Inflammatory macrophage treated with lipopolysaccharide for 1 hour (primary cell): Measurements from ENCODE around the gene PDK3.
A peak's percentile ranks its signal among the peaks of the same experiment; 100 is the strongest.

ENCODE experiments used
- DNase-seq, 2 donors: peaks; one replicate each; pipeline ENCODE4 v3.0.0-alpha.2; 2020 to 2022

Gene PDK3

GRCh38 chrX:24464836-24465531, at the start of gene PDK3:
PDK3 (plus strand) TSS chrX:24465286; CDS start chrX:24465456, 170 bp downstream.
- DNase-seq: peak; percentile 63 to 65

DNA sequence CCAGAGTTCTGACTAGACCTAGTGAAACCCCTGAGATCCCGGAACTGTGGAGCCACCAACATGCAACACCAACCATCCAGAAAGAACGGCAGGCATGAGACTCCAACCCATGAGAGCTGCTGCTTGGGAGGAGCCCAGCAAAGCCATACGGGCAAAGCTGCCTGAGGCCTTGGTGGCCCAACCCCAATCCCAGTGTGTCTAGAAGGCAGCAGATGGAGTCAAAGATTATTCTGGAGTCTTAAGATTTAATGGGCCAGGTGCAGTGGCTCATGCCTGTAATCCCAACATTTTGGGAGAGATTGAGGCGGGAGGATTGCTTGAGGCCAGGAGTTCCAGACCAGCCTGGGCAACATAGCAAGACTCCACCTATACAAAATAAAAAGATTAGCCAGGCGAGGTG, 49.2 kb upstream of the PDK3 start:
- no peak for DNase-seq

DNA sequence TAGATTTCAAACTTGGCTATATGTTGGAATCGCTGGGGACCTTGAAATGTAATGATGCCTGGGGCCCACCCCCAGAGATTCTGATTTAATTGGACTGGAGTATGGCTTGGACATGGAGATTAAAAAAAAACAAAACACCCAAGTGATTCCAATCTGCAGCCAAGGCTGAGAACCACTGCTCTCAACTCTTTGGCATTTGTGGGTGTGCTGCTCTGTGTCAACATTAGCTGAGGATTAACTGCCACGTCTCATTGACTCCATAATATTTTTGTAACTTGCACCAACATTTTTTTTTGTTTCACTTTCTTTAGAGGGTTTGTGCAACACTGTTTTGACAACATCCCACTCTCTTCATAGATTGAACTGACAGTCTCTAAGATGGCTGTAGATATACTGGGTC, 41.1 kb upstream of the PDK3 start:
- DNase-seq: peak in 1 of 2 donors; percentile 19

DNA sequence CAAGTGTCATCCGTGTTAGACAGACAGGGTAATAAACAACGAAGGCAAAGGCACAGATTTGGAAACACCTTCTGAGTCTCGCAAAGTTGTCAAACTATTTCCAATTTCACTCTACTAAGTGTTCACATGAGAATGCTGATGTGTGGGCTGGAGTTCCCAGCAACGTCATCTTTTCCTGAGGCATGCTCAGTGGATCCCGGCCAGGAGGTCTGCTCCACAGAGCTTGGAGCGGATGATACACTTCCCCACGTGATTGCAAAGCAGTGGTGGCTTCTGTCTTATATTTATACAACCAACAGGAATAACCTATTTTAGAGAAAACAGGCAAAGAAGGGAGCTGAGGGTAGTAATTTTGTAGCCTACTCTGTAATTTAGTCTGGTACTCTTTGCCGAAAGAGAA, 40.1 kb upstream of the PDK3 start:
- DNase-seq: no peak

DNA sequence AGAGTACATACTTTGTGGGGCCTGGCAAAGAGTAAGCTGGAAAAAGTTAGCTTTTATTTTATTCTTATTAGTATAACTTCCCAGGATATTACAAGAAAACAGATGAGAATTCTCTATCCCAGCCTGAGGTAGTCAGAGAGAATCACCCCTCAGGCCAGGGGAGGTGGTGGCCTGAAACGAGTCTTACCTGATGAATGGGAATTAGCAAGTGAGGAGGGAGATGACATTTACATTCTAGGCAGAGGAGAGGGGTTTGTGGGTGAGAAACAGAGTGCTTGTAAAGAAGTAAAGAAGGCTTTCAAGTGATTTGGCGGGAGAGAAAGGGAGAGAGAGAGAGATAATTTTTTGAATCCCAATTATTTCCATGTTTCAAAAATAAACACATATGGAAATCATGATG, 39.3 kb upstream of the PDK3 start:
- DNase-seq: no peak

- DNase-seq: no peak
Measured at GRCh38 chrX:24426340-24426913, 38.7 kb upstream of the PDK3 start.

DNA sequence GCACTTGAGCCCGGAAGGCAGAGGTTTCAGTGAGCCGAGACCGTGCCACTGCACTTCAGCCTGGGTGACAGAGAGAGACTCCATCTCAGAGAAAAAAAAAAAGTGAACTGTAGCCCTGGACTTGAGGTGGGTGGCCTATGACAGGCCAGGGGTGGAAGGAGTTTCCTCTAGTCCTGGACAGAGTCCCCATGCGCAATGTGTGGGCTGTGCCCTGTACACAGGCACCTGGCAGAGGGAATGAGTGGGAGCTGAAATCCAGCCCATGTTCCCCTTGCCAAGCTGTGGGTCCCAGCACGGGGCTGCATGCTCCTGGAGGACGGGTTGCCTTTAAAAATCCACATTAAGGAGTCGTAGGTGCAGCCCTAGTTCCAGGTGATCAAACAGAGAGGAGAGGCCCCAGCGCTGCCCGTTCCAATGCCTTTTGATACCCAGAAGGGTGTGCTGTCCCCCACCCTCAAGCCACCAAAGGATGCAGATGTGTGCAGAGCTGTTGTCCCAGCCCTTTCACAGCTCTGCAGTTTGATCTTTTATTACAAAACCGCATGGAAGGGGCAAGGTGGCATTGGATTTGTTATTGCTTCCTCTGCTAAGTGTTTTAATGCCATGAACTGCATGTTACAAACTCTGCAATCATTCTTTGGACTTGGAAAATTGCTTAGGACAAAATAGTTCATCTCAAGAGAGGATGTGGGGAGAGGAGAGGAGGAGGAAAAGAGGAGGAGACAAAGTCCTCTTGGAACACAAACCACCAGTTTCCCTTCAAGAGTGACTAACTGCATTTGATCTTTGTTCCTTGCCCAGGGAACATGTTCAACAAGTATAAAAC, 38.0 kb upstream of the PDK3 start:
- no peak for DNase-seq

- DNase-seq: no peak
Measured at GRCh38 chrX:24427747-24428019, 37.4 kb upstream of the PDK3 start.

GRCh38 chrX:24428516-24428915, 36.6 kb upstream of the PDK3 start:
- peak; percentile 6 to 23 for DNase-seq

- no peak for DNase-seq
Measured at GRCh38 chrX:24435060-24435459, 30.0 kb upstream of the PDK3 start.

- DNase-seq: no peak
Measured at GRCh38 chrX:24443918-24444317, 21.2 kb upstream of the PDK3 start.

DNA sequence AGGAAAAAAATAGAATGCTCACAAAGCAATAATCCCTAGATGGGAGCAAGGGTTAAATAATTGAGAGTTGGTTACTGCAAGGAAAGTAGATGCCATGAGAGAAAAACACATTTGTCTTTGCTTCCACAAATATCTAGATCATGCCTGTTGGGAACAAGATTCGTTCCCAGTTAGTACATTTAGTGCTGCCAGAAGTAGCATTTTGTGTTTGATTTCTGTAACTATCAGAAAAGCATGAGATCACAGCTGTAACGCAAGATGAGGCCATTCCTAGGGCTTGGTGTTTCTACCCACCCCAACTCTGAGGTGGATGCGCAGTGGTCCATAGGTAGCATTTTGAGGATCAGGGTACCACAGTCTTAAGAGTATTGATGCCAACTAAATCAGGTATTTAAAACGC, 20.4 kb upstream of the PDK3 start:
- no peak for DNase-seq

GRCh38 chrX:24448762-24449250, 16.3 kb upstream of the PDK3 start:
- no peak for DNase-seq

- DNase-seq: no peak
Measured at GRCh38 chrX:24463077-24463476, 2.0 kb upstream of the PDK3 start.

- DNase-seq: no peak
Measured at GRCh38 chrX:24464498-24464835, 619 bp upstream of the PDK3 start.

DNA sequence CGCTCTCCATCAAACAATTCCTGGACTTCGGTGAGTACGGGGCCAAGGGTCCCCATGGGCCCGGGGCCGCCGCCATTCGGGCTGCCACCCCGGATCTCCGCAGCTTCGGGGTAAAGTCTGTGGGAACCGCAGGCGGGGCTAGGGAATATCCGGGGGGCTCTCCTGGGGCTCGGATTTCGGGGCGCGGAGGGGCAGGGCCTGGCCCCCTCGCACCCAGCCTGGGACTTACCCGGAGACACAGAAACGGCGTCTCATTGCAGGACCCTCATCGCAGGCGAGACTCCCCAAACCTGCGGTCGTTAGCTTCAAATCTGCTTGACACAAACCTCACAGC, 413 bp downstream of the PDK3 start:
- DNase-seq: no peak

DNA sequence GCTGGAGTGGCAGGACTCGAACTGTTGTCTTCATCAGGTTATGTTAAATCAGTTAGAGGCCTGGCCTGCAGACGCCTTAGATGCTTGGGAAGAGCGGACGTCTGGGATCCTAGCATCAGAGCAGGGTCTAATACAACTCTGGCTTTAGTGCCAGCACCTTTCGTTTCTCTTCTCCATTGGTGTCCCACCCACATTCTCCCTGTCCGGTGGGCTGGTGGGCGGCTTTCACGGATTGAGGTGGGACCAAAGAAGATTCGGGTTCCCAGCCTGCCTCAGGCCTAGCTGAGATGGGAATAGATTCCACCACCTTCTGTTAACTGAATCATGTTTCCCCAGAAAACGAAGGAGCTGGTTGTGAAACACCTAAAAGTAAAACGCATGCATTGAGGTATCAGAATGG, 939 bp downstream of the PDK3 start:
- DNase-seq: no peak

DNA sequence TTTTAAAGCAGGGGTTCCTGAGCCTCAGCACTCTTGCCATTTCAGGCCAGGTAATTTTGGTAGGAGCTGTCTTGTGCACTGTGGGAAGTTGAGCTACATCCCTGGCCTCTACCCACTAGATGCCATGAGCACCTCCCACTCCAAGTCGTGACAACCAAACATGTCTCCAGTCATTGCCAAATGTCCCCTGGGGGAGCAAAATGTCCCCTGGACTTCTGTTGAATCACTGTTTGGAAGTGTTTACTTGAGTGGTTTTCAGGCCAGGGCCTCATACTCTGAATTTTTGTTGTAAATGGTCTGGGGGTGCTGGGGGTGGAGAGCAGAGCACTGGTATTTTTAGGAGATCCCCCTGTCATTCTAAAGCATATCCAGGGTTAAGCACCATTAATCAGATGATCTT, 3.2 kb downstream of the PDK3 start:
- DNase-seq: peak in 1 of 2 donors; percentile 11

GRCh38 chrX:24471808-24472207, 6.7 kb downstream of the PDK3 start:
- DNase-seq: no peak

- DNase-seq: no peak
Measured at GRCh38 chrX:24475480-24475879, 10.4 kb downstream of the PDK3 start.

- no peak for DNase-seq
Measured at GRCh38 chrX:24478509-24478908, 13.4 kb downstream of the PDK3 start.

- DNase-seq: peak; percentile 86 to 87
Measured at GRCh38 chrX:24479924-24480323, 14.8 kb downstream of the PDK3 start.

DNA sequence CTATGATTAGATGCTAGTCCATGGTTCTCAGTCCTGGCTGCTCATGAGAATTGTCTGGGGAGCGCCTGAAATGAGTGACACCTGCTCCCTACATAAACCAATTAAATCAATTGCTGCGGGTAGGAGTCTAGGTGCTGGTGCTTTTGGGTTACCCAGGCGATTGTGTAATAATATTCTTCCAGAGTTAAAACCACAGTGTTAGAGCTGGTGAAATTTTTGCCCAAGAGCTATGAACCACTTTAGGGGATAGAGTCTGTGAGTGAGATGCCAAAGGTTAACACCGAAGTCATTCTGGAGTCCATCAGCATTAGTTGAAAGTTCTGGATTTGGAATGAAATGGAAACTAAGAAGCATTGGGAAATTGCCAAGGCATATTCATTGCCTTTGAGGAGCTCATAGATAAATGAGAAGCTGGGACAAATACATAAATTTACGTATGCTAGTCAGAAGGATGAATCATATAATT, 15.3 kb downstream of the PDK3 start:
- peak; percentile 29 to 47 for DNase-seq

GRCh38 chrX:24482823-24483415, 17.8 kb downstream of the PDK3 start:
- no peak for DNase-seq
